PC-9 (cell line): Measurements from ENCODE around the gene SLC51A. TPM values are rescaled to one million over a fixed set of nuclear protein-coding genes. Genes with fewer than 3 reads are reported as not detected.
A peak's percentile ranks its signal among the peaks of the same experiment; 100 is the strongest.

Experiments used
- BruUV-seq: library from RNA; stranded (reverse); fragments of 400-500 nt; replicated peaks from 2 replicates; lab custom pipeline; 2021; lab: Mats Ljungman, UMichigan
- CTCF ChIA-PET: fragments of 300-600 bp; sonication (Branson Sonifier 250); formaldehyde crosslinking; loops from one replicate; lab custom pipeline; 2022; ENCODE audit warnings: antibody characterized with exemption; lab: Charles Lee
- POLR2A ChIA-PET: fragments of 300-600 bp; sonication (Branson Sonifier 250); formaldehyde crosslinking; loops from one replicate; lab custom pipeline; 2022; ENCODE audit warnings: antibody characterized with exemption; ENCODE audit not compliant: unreplicated experiment; lab: Charles Lee
- DNase-seq, 2 experiments: peaks; one replicate each; pipeline versions ENCODE4 v3.0.0 to v3.0.0-alpha.2; 2015 to 2022; ENCODE audit warnings: mixed read lengths in 1 of 2
- H2AFZ ChIP-seq: fragments of 200-600 bp; sonication (generic); 2 replicates; pipeline ENCODE4 v1.8.1; 2017; ENCODE audit warnings: antibody characterized with exemption
- H3F3A ChIP-seq: fragments of 200-600 bp; sonication (generic); 2 replicates; pipeline ENCODE4 v1.8.1; 2017; ENCODE audit warnings: antibody characterized with exemption, mild to moderate bottlenecking, low read depth; ENCODE audit not compliant: insufficient read depth
- H3K27ac ChIP-seq: fragments of 200-600 bp; sonication (generic); 2 replicates; pipeline ENCODE4 v1.6.1; 2016; ENCODE audit warnings: mixed run types
- H3K27me3 ChIP-seq: fragments of 200-600 bp; sonication (generic); 2 replicates; pipeline ENCODE4 v1.6.1; 2016; ENCODE audit warnings: low read depth, mixed run types; ENCODE audit not compliant: insufficient read depth
- H3K36me3 ChIP-seq: fragments of 200-600 bp; sonication (generic); 2 replicates; pipeline ENCODE4 v1.6.1; 2016; ENCODE audit warnings: low read depth, mixed run types
- H3K4me1 ChIP-seq: fragments of 200-600 bp; sonication (generic); replicated peaks from 2 replicates; pipeline ENCODE4 v1.6.1; 2016; ENCODE audit warnings: mixed run types; ENCODE audit not compliant: insufficient read depth
- H3K4me2 ChIP-seq: fragments of 200-600 bp; sonication (generic); 2 replicates; pipeline ENCODE4 v1.6.1; 2017; ENCODE audit warnings: mixed run types
- H3K4me3 ChIP-seq: fragments of 200-600 bp; sonication (generic); 2 replicates; pipeline ENCODE4 v1.6.1; 2016; ENCODE audit warnings: mixed run types
- H3K79me2 ChIP-seq: fragments of 200-600 bp; sonication (generic); 2 replicates; pipeline ENCODE4 v1.6.1; 2017; ENCODE audit warnings: low read depth, mixed run types
- H3K9me2 ChIP-seq: fragments of 200-600 bp; sonication (generic); 2 replicates; pipeline ENCODE4 v1.8.1; 2017; ENCODE audit warnings: mild to moderate bottlenecking; ENCODE audit not compliant: insufficient read depth
- H3K9me3 ChIP-seq: fragments of 200-600 bp; sonication (generic); 2 replicates; pipeline ENCODE4 v1.8.1; 2016; ENCODE audit warnings: low read depth; ENCODE audit not compliant: insufficient read depth
- H4K20me1 ChIP-seq: fragments of 200-600 bp; sonication (generic); 2 replicates; pipeline ENCODE4 v1.8.1; 2017; ENCODE audit not compliant: insufficient read depth
- EZH2 ChIP-seq: fragments of 200-600 bp; sonication (generic); IDR thresholded peaks from 2 replicates; pipeline ENCODE4 v1.8.0; 2017; ENCODE audit warnings: antibody characterized with exemption, low read depth
- intact Hi-C: fragments of 100-400 bp; cut with micrococcal nuclease; formaldehyde crosslinking; loops from one replicate; pipeline ENCODE4 v1.10.0; 2022; ENCODE audit not compliant: unreplicated experiment
- total RNA-seq: library from RNA; stranded (reverse); gene quantifications from 2 replicates; pipeline ENCODE4 v1.2.3, GENCODE V29; 2021
- TF ChIP-seq, protein P1 (sequence below): fragments of 200-600 bp; sonication (generic); conservative IDR thresholded peaks from 2 replicates; pipeline ENCODE4 v1.6.1; 2017; ENCODE audit warnings: mixed run types, antibody characterized with exemption, mild to moderate bottlenecking, moderate library complexity

SLC51A gene
- total RNA-seq, 1 experiment from 2014 or later: 10.3 TPM

DNA sequence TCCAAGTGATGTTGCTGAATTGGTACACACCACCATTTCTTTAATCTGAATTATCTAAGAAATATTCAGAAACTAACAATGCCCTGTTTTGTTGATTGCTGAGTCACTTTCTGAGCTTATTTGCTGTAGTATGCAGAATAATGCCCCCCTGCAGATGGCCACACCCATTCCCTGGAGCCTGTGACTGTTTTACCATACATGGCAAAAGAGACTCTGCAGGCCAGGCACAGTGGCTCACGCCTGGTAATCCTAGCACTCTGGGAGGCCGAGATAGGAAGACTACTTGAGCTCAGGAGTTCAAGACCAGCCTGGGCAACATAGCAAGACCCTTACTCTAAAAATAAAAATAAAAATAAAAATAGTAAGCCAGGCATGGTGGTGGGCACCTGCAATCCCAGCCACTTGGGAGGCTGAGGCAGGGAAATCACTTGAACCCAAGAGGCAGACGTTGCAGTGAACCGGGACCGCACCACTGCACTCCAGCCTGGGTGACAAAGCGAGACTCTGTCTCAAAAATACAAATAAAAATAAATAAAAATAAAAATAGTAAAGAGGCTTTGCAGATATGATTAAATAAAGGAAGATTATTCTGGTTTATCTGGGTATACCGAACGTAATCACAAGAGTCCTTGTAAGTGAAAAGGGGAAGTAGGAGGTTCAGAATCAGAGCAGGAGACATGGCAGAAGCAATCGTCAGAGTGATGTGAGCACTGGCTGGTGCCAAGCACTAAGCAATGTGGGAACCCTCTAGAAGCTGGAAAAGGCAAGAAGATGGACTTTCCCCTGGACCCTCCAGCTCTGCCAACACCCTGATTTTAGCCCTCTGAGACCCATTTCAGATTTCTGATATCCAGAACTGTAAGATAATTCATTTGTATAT, 52.2 kb downstream of the SLC51A start:
- no peak overlapping the region for H3K4me3 ChIP-seq
- no peak overlapping the region for H2AFZ ChIP-seq
- ChIA-PET CTCF (interaction anchor here (0.6 to 0.7 kb wide), 2 partner anchors 15 to 674 kb away, joined by 3 read pairs; partner anchors contain the start of gene NCBP2), POLR2A (interaction anchor here (0.5 to 0.7 kb wide), 4 partner anchors 19 to 441 kb away, joined by 3 to 5 read pairs (median 4); partner anchors contain the start of gene PCYT1A)
- H3K79me2 ChIP-seq: peaks cover 14% of the 10 kb centered on the region
- BruUV-seq: no TSS peak
- peak; percentile 65 to 83 for DNase-seq
- H3K4me2 ChIP-seq: peak overlapping the region; percentile 6; the same call in 1 of the 2 replicates
- intact Hi-C loops: loop anchor here (1.0 kb wide), 2 partner anchors 11 to 19 kb away; partner anchors contain the start of gene PCYT1A
- TF ChIP-seq, protein P1, sequence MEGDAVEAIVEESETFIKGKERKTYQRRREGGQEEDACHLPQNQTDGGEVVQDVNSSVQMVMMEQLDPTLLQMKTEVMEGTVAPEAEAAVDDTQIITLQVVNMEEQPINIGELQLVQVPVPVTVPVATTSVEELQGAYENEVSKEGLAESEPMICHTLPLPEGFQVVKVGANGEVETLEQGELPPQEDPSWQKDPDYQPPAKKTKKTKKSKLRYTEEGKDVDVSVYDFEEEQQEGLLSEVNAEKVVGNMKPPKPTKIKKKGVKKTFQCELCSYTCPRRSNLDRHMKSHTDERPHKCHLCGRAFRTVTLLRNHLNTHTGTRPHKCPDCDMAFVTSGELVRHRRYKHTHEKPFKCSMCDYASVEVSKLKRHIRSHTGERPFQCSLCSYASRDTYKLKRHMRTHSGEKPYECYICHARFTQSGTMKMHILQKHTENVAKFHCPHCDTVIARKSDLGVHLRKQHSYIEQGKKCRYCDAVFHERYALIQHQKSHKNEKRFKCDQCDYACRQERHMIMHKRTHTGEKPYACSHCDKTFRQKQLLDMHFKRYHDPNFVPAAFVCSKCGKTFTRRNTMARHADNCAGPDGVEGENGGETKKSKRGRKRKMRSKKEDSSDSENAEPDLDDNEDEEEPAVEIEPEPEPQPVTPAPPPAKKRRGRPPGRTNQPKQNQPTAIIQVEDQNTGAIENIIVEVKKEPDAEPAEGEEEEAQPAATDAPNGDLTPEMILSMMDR: no peak
- TF ChIP-seq EZH2: no peak
- no peaks in the 10 kb centered on the region for H3K9me2 ChIP-seq
- H3K27me3 ChIP-seq: no peaks in the 10 kb centered on the region
- H4K20me1 ChIP-seq: no peaks in the 10 kb centered on the region
- H3F3A ChIP-seq: peaks cover 20% of the 10 kb centered on the region
- H3K36me3 ChIP-seq: peaks cover 23% of the 10 kb centered on the region; the same call in 1 of the 2 replicates
- peak overlapping the region; percentile 69 for H3K27ac ChIP-seq
- no peaks in the 10 kb centered on the region for H3K9me3 ChIP-seq
- peaks cover 19% of the 10 kb centered on the region for H3K4me1 ChIP-seq

GRCh38 chr3:196270499-196270898, 54.2 kb downstream of the SLC51A start:
- intact Hi-C loops: no loop called here
- Histone ChIP-seq H3K4me1 (peaks cover 31% of the 10 kb centered on the region), H3K9me3 (no peaks in the 10 kb centered on the region), H3K4me3 (no peak overlapping the region), H3K36me3 (peaks cover 23% of the 10 kb centered on the region; the same call in 1 of the 2 replicates), H3K79me2 (peaks cover 32% of the 10 kb centered on the region), H2AFZ (no peak overlapping the region), H3K27ac (no peak overlapping the region), H4K20me1 (no peaks in the 10 kb centered on the region), H3F3A (peaks cover 32% of the 10 kb centered on the region), H3K9me2 (no peaks in the 10 kb centered on the region), H3K4me2 (no peak overlapping the region), H3K27me3 (no peaks in the 10 kb centered on the region)
- ChIA-PET CTCF (no interaction called here), POLR2A (no interaction called here)
- BruUV-seq: no TSS peak
- TF ChIP-seq, protein P1: no peak
- TF ChIP-seq EZH2: no peak
- DNase-seq: no peak

GRCh38 chr3:196272826-196273225, 56.5 kb downstream of the SLC51A start:
- TF ChIP-seq, protein P1: no peak
- no peak for TF ChIP-seq EZH2
- ChIA-PET CTCF (interaction anchor here (0.7 kb wide), 1 partner anchor 26 kb away, joined by 12 read pairs; no protein-coding TSS in a partner anchor), POLR2A (no interaction called here)
- no peak overlapping the region for H3K4me3 ChIP-seq
- intact Hi-C loops: no loop called here
- H2AFZ ChIP-seq: no peak overlapping the region
- H3K9me2 ChIP-seq: no peaks in the 10 kb centered on the region
- peaks cover 28% of the 10 kb centered on the region for H3K4me1 ChIP-seq
- no peaks in the 10 kb centered on the region for H3K27me3 ChIP-seq
- BruUV-seq: no TSS peak
- H3F3A ChIP-seq: peaks cover 29% of the 10 kb centered on the region
- H4K20me1 ChIP-seq: no peaks in the 10 kb centered on the region
- H3K79me2 ChIP-seq: peaks cover 52% of the 10 kb centered on the region
- no peaks in the 10 kb centered on the region for H3K9me3 ChIP-seq
- no peak for DNase-seq
- peaks cover 10% of the 10 kb centered on the region; the same call in 1 of the 2 replicates for H3K36me3 ChIP-seq
- H3K4me2 ChIP-seq: no peak overlapping the region
- no peak overlapping the region for H3K27ac ChIP-seq
